K562 (cell line): Measurements from ENCODE around the gene GCNT2. TPM values are rescaled to one million over a fixed set of nuclear protein-coding genes. Genes with fewer than 3 reads are reported as not detected.

Experiments
- ATAC-seq: fragments of 200-7000 bp; cut with Tn5 transposase; 3 replicates; pipeline ENCODE4 v1.9.1; 2020; ENCODE audit warnings: moderate library complexity
- BruUV-seq: library from RNA; stranded (reverse); fragments of 400-500 nt; replicated peaks from 2 replicates; lab custom pipeline; 2021; lab: Mats Ljungman, UMichigan
- CTCF ChIA-PET: fragments of 300-600 bp; formaldehyde crosslinking; extraction: SDS; loops from one replicate; lab custom pipeline; 2021; ENCODE audit warnings: low intra/inter-chr PET ratio; lab: Yijun Ruan, JAX
- POLR2A ChIA-PET: fragments of 300-600, 350-650 bp; sonication (Branson Sonifier 250); formaldehyde crosslinking; extraction: SDS; loops from one replicate; lab custom pipeline; 2021; ENCODE audit warnings: antibody characterized with exemption, inconsistent platforms; lab: Yijun Ruan, JAX
- DNase-seq, 4 experiments: peaks; one replicate each; pipeline versions ENCODE4 v3.0.0 to v3.0.0-alpha.2; 2011 to 2018; ENCODE audit warnings: low spot score in 3 of 4, mixed read lengths in 3 of 4; ENCODE audit errors: extremely low read depth in 1 of 4
- FAIRE-seq: peaks from 2 replicates; lab custom pipeline; 2011; peaks lifted over from hg19 to GRCh38; lab: Jason Lieb, UNC
- H2AFZ ChIP-seq: 2 replicates; pipeline ENCODE4 v1.6.0; 2011; ENCODE audit warnings: low read depth, low read length, control low read depth, inconsistent platforms
- H3K27ac ChIP-seq: fragments of 200-600 bp; 3 replicates; pipeline ENCODE4 v1.8.0; 2011; ENCODE audit warnings: low read depth, mild to moderate bottlenecking, control low read depth, inconsistent platforms, low read length, moderate library complexity, mixed read lengths; ENCODE audit errors: extremely low read depth
- H3K27me3 ChIP-seq, 2 experiments: fragments of 300-600 bp in 1 of 2; 2 replicates in 1 of 2; 3 replicates in 1 of 2; pipeline versions ENCODE4 v1.6.0 to v1.8.0; 2011; ENCODE audit warnings: inconsistent platforms in 2 of 2, low read length in 2 of 2, mild to moderate bottlenecking in 1 of 2, mixed read lengths in 1 of 2, moderate library complexity in 1 of 2; ENCODE audit not compliant: control insufficient read depth in 2 of 2, insufficient read depth in 2 of 2
- H3K36me3 ChIP-seq: fragments of 300-600 bp; 3 replicates; pipeline ENCODE4 v1.8.0; 2011; ENCODE audit warnings: mild to moderate bottlenecking, low read length, inconsistent platforms; ENCODE audit not compliant: control insufficient read depth, insufficient read depth
- H3K4me1 ChIP-seq, 2 experiments: fragments of 200-600 bp in 1 of 2; replicated peaks in 1 of 2; 2 replicates in 1 of 2; 3 replicates in 1 of 2; pipeline versions ENCODE4 v1.5.1 to v1.8.0; 2011; ENCODE audit warnings: inconsistent platforms in 2 of 2, low read length in 2 of 2, mild to moderate bottlenecking in 1 of 2, mixed read lengths in 1 of 2, moderate library complexity in 1 of 2; ENCODE audit not compliant: control insufficient read depth in 2 of 2, insufficient read depth in 2 of 2
- H3K4me2 ChIP-seq: 2 replicates; pipeline ENCODE4 v1.6.1; 2011; ENCODE audit warnings: low read length, control low read depth, inconsistent platforms, mixed read lengths; ENCODE audit not compliant: insufficient read depth
- H3K4me3 ChIP-seq: fragments of 200-600 bp; sonication (generic), shearing (Covaris generic); 2 replicates; pipeline ENCODE4 v1.5.1; 2016; ENCODE audit warnings: control low read depth, inconsistent platforms
- H3K79me2 ChIP-seq: fragments of 200-600 bp; 3 replicates; pipeline ENCODE4 v1.8.0; 2011; ENCODE audit warnings: low read length, inconsistent platforms; ENCODE audit not compliant: control insufficient read depth, insufficient read depth
- H3K9ac ChIP-seq, 2 experiments: 2 replicates each; pipeline versions ENCODE4 v1.6.0 to v1.6.1; 2011; ENCODE audit warnings: low read depth in 2 of 2, low read length in 2 of 2, control low read depth in 1 of 2, inconsistent platforms in 1 of 2, mild to moderate bottlenecking in 1 of 2, mixed read lengths in 1 of 2; ENCODE audit not compliant: insufficient read depth in 1 of 2
- H3K9me1 ChIP-seq: one replicate; pipeline ENCODE4 v1.6.0; 2011; ENCODE audit warnings: inconsistent platforms, mild to moderate bottlenecking, low read length, moderate library complexity; ENCODE audit not compliant: control insufficient read depth, insufficient read depth
- H3K9me3 ChIP-seq: replicated peaks from 2 replicates; pipeline ENCODE4 v1.5.1; 2011; ENCODE audit warnings: low read depth, low read length, inconsistent platforms; ENCODE audit not compliant: control insufficient read depth, insufficient read depth
- H4K20me1 ChIP-seq: replicated peaks from 2 replicates; pipeline ENCODE4 v1.6.1; 2011; ENCODE audit warnings: low read length, inconsistent platforms, mixed read lengths; ENCODE audit not compliant: control insufficient read depth, insufficient read depth
- BCOR ChIP-seq: fragments of 450-650 bp; IDR thresholded peaks from 2 replicates; pipeline ENCODE4 v1.6.1; 2016
- ETS1 ChIP-seq: conservative IDR thresholded peaks from 2 replicates; pipeline ENCODE4 v1.6.1; 2011; ENCODE audit warnings: low read depth, mild to moderate bottlenecking, low read length; ENCODE audit not compliant: control insufficient read depth
- GABPB1 ChIP-seq: sonication (generic); formaldehyde crosslinking; IDR thresholded peaks from 2 replicates; pipeline ENCODE4 v1.8.0; 2022; ENCODE audit warnings: mild to moderate bottlenecking, missing genetic modification reagents
- POLR2AphosphoS5 ChIP-seq: IDR thresholded peaks from 2 replicates; pipeline ENCODE4 v1.6.1; 2011; ENCODE audit warnings: mild to moderate bottlenecking, low read depth, low read length, moderate library complexity; ENCODE audit not compliant: control insufficient read depth, insufficient read depth
- PRDM10 ChIP-seq: fragments of 450-650 bp; IDR thresholded peaks from 2 replicates; pipeline ENCODE4 v1.6.1; 2018; ENCODE audit not compliant: partially characterized antibody
- SIX5 ChIP-seq, 2 experiments: IDR thresholded peaks; 2 replicates each; pipeline ENCODE4 v1.6.1; 2011; ENCODE audit warnings: low read length in 2 of 2, borderline replicate concordance in 1 of 2, low read depth in 1 of 2, mild to moderate bottlenecking in 1 of 2, moderate library complexity in 1 of 2; ENCODE audit not compliant: insufficient read depth in 1 of 2
- SRSF3 ChIP-seq: fragments of 200-400 bp; formaldehyde crosslinking; IDR thresholded peaks from 2 replicates; pipeline ENCODE4 v1.6.1; 2016; ENCODE audit warnings: mild to moderate bottlenecking, low read length, moderate library complexity; ENCODE audit not compliant: insufficient read depth
- TCF3 ChIP-seq: sonication (generic); formaldehyde crosslinking; IDR thresholded peaks from 2 replicates; pipeline ENCODE4 v1.4.0; 2020; ENCODE audit warnings: mild to moderate bottlenecking, missing genetic modification reagents
- ZFP1 ChIP-seq: fragments of 450-650 bp; formaldehyde crosslinking; IDR thresholded peaks from 2 replicates; pipeline ENCODE4 v1.4.0; 2020; ENCODE audit warnings: mild to moderate bottlenecking, mixed read lengths
- WGBS: fragments of 100-300 bp; shearing (Covaris generic); methylation state at CpG from one replicate; pipeline ENCODE4 v1.1.6; 2016; ENCODE audit warnings: low coverage, mixed read lengths; ENCODE audit not compliant: insufficient coverage; ENCODE audit errors: missing lambda C conversion rate; 5-methylcytosine and 5-hydroxymethylcytosine counted together
- in situ Hi-C: fragments of 300-500 bp; cut with MboI; formaldehyde crosslinking; loops from 4 replicates; pipeline ENCODE4 v1.15.0; 2018; ENCODE audit warnings: inconsistent platforms, mixed read lengths
- intact Hi-C: fragments of 100-400 bp; cut with micrococcal nuclease; formaldehyde crosslinking; loops from 2 replicates; pipeline ENCODE4 v1.14.2; 2022
- polyA plus RNA-seq, 8 experiments: library from polyadenylated mRNA; depleted of rRNA in 4 of 8; stranded (reverse) in 5 of 8; unstranded in 3 of 8; fragments of >200 nt; fragmentation: Nextera tagmentation in 2 of 8; fragmentation: Illumina TruSeq in 1 of 8; extraction: Ambion mirVana in 2 of 8; extraction: Trizol in 1 of 8; gene quantifications; 2 replicates each; pipeline versions ENCODE4 v1.2.1 to v1.2.3, GENCODE V29; 2011 to 2014; ENCODE audit warnings: inconsistent platforms in 1 of 8, missing spikeins in 1 of 8
- total RNA-seq, 7 experiments: library from RNA; depleted of rRNA in 6 of 7; stranded (reverse); fragments of >200 nt in 6 of 7; fragmentation: Illumina TruSeq in 2 of 7; extraction: Trizol in 2 of 7; gene quantifications; 2 replicates each; pipeline versions ENCODE4 v1.2.1 to v1.2.3, GENCODE V29; 2011 to 2021; ENCODE audit warnings: low replicate concordance in 1 of 7

Gene GCNT2
- total and polyA plus RNA-seq, 9 of the 15 experiments (the other 6 are each of a cell fraction or from before 2014, with no cell fraction given) = 0.78 to 2.6 (median 1.6) TPM

- no peak for TF ChIP-seq PRDM10
- no peak for TF ChIP-seq ZFP1 (CRISPR knock-in tag)
- no peak for TF ChIP-seq SIX5 (IDR thresholded peaks at IDR 0.05; ENCODE audit: borderline replicate concordance in 1 of 2, insufficient read depth in 1 of 2, low read depth in 1 of 2, low read length in 2 of 2)
- TF ChIP-seq TCF3 = no peak
Observed at GRCh38 chr6:10541591-10541990, 20.4 kb downstream of the GCNT2 start (continued).

- no peak overlapping the region for H2AFZ ChIP-seq
- peak; percentile 11 for FAIRE-seq
- intact Hi-C loops = no loop called here
- no TSS peak for BruUV-seq
- TF ChIP-seq ETS1 = no peak
- no peak for TF ChIP-seq SRSF3
- TF ChIP-seq BCOR = no peak
- TF ChIP-seq POLR2AphosphoS5 = no peak
- TF ChIP-seq GABPB1 = no peak
- no peaks in the 10 kb centered on the region for H3K36me3 ChIP-seq
- H3K4me3 ChIP-seq = no peak overlapping the region
- H3K9me1 ChIP-seq = no peaks in the 10 kb centered on the region
- H4K20me1 ChIP-seq = no peaks in the 10 kb centered on the region
- H3K79me2 ChIP-seq = no peaks in the 10 kb centered on the region
- WGBS = 31% methylated on average over 2 of the region's 2 CpGs
- H3K4me1 ChIP-seq = no peaks in the 10 kb centered on the region
- ChIA-PET CTCF (no interaction called here), POLR2A (interaction anchor here (1.4 kb wide), 1 partner anchor 13 kb away, joined by 4 read pairs; no protein-coding TSS in a partner anchor)
- H3K9ac ChIP-seq = no peak overlapping the region
- H3K9me3 ChIP-seq = no peaks in the 10 kb centered on the region
- DNase-seq = no peak
- no peak overlapping the region for H3K27ac ChIP-seq
- H3K27me3 ChIP-seq = peaks cover 2 to 5% of the 10 kb centered on the region in 2 experiments; a peak in 2 of 5 replicates
- in situ Hi-C loops = no loop called here
- no peak for ATAC-seq
- no peak overlapping the region for H3K4me2 ChIP-seq
Observed at GRCh38 chr6:10542213-10542612, 21.1 kb downstream of the GCNT2 start.
